GM12874 (cell line): ENCODE measurements around the gene SNAPC2.

Experiments
- CTCF ChIP-seq: IDR thresholded peaks from 2 replicates; pipeline ENCODE4 v1.5.1; 2011; ENCODE audit warnings: low read depth, mild to moderate bottlenecking, control low read depth, low read length, moderate library complexity; ENCODE audit not compliant: insufficient read depth

Gene SNAPC2

GRCh38 chr19:7933828-7934725 lies 13.9 kb downstream of the SNAPC2 start:
- TF ChIP-seq CTCF = no peak

GRCh38 chr19:7934766-7935165 lies 14.6 kb downstream of the SNAPC2 start:
- no peak for TF ChIP-seq CTCF

- no peak for TF ChIP-seq CTCF
These were observed 20.7 kb downstream of the SNAPC2 start for GRCh38 chr19:7940841-7941240.

GRCh38 chr19:7941895-7942596 lies 21.9 kb downstream of the SNAPC2 start:
- no peak for TF ChIP-seq CTCF

- TF ChIP-seq CTCF = no peak
These were observed 22.9 kb downstream of the SNAPC2 start for GRCh38 chr19:7942981-7943443.

DNA sequence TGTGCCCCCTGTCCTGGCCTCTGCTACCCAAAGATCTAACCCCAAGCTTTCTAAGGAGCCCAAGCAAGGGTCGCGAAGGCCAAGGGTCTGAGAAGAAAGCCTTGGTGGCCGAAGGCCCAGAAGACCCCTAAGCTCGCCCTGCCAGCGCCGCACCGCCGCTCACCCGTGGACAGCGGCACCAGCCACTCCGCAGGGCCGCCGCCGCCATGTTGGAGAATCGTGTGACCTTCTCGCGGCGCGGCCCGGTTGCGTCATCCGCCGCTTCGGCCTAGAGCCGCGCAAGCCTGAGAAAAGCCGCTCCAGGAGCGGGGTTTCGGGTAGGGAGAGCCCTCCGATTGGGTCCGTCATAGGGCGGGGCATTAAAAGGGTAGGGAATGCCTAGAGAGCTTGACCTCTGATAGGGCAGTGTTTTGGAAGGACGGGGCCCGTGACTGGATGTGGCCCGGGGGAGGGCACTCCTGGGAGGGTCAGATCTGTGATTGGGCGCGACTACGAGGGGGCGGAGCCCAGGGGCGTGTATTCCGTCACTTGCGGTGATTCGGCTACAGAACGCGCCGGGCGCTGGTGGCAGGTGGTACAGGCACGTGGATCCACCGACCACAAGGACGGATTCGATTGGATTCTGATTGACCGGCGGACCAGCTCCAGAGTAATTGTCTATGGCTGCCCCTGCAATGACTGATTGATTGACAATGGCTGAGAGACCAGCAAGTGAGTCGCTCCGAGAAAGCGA lies 23.5 kb downstream of the SNAPC2 start, which contains the start of gene TIMM44:
Gene TIMM44 (minus strand): TSS at position 223 of the 733 bp plus-strand sequence. CDS start 15 bp downstream, at position 208.
- no peak for TF ChIP-seq CTCF
